NCI-H748 treated with DMSO at 0.1 percent for 48 hours (cell line): ENCODE measurements around the gene SS18L1.
"Not testable (repeated sequence)": the region's sequence is repeated elsewhere in the genome, so short reads cannot be mapped to it uniquely, and the experiment has no call there.

Experiments
- DNase-seq: peaks from one replicate; lab custom pipeline; 2025; lab: John Stamatoyannopoulos, UW

SS18L1 gene, protein sequence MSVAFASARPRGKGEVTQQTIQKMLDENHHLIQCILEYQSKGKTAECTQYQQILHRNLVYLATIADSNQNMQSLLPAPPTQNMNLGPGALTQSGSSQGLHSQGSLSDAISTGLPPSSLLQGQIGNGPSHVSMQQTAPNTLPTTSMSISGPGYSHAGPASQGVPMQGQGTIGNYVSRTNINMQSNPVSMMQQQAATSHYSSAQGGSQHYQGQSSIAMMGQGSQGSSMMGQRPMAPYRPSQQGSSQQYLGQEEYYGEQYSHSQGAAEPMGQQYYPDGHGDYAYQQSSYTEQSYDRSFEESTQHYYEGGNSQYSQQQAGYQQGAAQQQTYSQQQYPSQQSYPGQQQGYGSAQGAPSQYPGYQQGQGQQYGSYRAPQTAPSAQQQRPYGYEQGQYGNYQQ

DNA sequence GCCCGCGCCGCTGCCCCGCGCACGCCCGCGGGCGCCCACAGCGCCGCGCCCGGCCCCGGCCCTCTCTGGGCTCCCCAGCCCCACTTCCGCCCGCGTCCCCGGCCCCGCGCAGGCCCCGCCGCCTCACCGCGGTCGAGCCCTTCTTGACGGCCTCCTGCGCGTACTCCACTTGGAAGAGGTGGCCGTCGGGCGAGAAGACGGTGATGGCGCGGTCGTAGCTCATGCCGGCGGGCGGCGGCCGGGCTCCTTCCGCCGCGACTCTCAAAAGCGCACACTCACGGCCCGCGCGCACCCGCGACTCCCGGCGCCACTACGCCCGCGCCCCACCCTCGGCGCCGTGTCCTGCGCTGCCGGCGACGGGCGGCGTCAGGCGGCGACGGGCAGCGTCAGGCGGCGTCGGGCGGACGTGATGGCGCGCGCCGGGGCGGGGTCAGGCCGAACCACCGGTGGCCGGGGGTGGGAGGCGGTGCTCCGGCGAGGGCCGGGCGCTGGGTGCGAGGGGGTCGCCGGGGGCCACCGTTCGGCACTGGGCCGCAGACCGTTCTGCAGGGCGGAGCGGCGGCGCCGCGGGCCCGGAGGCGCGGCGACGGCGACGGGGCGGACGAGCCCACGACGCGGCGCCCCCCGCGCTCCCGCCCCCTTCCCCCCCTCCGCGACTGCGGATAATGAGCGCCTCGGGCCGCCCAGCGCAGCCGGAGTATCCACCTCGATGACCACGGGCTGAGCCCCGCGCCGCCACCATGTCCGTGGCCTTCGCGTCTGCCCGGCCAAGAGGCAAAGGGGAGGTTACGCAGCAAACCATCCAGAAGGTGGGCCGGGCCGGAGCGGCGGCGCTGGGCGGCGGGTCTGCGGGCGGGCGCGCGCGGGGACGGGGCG, at the start of gene SS18L1, which contains the start of gene PSMA7:
Gene SS18L1 (plus strand): TSS at position 689 of the 876 bp plus-strand sequence. CDS start 52 bp downstream, at position 741.
Gene PSMA7 (minus strand): TSS at position 314 of the 876 bp plus-strand sequence. CDS start 91 bp downstream, at position 223.
- DNase-seq = no peak

DNA sequence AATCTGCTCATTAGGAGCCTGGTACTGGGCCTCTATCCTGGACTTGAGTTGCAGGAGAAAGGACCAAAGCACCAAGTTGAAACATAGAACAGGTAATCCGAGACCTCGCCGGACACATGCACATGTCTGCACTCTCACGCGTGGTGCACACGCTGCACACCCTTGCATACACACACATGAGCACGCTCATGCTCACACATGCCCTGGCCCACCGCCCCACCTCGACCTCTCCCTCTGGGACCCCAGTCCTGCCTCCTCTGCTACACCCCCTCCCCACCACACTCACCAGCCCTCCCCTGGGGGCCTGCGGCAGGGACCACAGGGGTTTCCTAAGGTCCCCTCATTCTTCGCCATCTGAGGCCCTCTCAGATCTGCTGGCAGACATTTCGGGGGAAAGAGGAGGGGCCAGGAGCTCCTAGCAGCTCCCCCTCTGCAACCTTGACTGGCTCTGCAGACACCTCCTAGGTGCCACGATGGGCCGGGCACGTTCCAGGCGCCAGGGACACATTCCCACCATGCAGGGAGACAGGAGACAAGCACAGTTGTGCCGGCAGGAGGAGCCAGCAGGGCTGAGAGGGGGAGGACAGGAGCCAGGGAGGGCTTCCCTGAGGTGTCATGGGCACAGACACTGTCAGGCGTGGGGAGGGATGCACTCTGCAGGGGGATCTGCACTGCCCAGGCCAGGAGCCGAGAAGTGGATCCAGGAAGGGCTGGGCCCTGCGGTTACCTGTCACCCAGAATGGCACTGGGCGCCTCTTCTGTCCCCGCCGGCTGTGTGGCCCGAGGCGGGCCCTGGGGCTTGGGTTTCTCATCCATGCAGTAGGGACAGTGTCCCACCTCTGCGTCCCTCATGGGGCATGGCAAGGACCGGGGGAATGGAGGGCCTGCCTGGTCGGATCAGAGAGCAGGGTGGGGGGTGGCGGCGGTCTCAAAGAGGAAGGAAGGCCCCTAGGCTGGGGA, 46.9 kb upstream of the SS18L1 start:
- DNase-seq = no peak

DNA sequence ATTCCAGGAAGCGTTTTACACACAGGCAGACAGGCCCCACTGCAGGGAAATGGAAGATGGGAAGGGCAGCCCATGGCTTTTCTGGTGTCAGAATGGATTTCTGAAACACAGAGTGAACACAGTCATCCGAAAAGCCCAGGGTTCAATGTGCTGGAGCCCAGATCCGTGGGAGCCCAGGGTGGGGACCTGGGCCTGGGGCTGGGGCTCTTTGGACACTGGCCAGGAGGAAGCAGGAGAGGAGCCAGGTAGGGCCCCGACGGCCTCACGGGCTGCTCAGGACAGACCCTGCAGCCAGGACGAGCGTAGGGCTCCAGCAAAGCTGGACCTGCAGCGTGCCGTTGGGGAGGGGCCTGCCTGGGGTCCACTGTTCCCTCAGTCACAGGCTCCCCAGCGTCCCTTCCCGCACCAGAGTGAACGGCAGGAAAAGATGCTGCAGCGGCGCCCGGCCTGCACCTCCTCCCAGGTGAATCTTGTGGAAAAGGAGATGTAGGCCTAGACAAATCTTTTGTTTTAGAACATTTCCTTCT, 45.6 kb upstream of the SS18L1 start:
- DNase-seq = no peak

DNA sequence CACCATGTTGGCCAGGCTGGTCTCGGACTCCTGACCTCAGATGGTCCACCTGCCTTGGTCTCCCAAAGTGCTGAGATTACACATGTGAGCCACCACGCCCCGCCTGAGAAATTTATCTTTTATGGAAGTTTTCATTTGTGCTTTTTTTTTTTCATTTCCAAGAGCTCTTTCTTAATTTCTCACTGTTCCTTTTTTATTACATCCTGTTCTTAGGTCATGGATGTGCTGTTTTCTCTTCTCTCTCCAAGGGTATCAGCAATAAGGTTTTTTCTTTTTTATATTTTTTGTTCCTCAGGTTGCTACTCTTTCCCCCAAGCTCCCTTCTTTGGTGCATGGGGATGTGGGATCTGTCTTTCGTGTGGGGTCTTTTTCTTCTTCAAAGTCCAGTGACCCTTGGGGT, 42.5 kb upstream of the SS18L1 start:
- no peak for DNase-seq

DNA sequence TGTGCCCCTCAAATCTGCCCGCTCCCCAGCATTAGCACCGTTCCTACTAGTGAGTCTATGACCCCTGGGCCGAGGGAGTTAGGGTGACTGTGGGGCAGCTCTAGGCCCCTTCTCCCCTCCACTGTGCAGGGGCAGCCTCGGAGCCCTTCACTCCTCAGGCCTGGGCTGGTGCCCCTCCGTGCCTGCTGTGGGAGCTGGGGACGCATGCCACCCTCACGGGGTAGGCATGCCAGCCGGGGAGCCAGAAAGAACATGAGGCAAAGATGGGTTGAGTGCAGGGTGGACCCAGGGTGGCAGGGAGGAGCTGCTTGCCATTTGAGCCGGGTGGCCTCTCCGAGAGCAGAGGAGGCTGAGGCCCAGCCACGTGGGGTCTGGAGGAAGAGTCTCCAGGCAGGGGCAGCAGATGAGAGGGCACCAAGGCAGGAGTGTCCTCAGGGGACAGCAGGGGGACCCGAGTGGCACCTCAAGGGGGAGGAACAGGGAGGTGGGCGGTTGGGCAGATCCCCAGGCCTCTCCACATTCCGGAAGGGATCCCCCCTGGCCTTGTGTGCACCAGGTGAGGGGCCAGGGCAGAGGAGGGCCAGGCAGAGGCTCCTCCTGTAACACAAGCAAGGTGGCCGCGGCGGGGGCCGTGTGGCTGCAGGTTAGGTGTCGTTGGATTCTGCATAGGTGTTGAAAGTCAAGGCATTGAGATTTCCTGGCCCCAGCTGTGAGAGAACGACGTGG, 39.9 kb upstream of the SS18L1 start:
- no peak for DNase-seq

DNA sequence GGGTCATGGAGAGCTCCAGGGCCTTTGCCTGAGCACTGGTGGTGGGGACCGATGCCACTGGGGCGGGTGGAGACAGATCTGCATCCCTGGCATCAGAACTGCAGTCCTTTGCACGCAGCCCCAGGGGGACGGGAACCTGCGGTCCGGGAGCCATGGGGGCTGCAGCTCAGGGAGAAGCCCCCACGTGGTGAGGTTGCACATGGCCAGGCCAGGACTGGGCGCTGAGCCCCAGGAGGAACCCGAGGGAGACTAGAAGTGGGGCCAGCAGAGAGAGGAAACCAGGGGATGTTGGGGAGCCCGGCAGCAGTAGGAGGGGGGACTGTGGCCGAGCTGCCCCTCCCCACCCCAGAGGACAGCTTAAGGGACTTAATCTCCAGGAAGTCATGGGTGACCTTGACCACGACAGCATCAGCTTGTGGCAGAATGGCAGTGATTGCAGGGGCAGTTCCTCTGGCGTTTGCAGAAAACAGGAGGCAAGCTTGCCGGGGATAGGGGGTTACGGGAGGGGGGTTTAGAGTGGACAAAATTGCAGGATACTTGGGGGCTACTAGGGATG, 39.3 kb upstream of the SS18L1 start:
- no peak for DNase-seq

DNA sequence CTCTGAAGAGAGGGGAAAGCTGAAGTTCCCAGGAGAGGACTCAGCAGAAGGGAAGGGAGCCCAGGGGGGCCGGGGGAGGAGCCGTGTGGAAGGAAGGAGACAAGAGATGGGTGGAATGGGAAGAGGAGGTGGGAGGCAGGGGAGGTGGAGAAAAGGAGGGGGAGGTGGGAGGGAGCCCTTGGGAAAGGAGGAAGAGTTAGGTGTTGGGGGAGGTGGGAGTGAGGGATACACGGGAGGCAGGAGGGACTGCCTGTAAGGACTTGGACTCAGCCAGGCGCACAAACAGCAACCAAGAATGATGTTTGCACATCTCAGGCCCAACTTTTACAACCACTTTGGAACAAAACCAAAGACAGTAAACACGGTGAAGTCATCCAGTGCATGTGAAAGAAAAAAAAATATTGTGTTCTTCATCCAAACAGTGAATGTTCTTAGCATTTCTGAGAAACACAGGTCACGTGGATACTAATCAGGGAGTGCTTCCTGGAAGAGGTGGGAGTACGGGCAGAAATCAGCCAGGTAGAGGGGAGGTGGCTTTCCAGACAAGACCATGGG, 38.7 kb upstream of the SS18L1 start:
- DNase-seq = no peak

DNA sequence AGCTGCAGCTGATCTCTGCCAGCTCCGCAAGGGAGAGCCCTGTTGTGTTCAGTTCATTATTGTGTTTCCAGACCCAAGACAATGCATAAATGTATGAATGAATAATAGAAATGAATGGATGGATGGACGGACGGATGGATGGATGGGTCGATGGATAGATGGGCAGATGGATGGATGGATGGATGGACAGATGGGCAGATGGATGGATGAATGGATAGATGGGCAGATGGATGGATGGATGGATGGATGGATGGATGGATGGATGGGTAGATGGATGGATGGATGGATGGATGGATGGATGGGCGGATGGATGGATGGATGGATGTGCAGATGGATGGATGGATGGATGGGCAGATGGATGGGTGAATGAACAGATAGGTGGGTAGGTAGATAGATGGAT, 38.0 kb upstream of the SS18L1 start:
- no peak for DNase-seq

DNA sequence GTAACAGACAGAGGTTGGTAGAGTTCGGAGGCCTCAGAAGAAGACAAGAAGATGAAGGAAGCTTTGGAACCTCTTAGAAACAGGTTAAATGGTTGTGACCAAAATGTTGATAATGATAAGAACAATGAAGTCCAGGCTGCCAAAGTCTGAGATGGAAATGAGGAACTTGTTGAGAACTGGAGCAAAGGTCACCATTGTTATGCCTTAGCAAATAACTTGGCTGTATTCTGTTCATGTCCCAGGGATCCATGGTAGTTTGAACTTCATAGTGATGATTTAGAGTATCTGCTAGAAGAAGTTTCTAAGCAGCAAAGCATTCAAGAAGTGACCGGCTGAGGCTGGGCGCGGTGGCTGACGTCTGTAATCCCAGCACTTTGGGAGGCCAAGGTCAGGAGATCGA, 32.4 kb upstream of the SS18L1 start:
- no peak for DNase-seq

DNA sequence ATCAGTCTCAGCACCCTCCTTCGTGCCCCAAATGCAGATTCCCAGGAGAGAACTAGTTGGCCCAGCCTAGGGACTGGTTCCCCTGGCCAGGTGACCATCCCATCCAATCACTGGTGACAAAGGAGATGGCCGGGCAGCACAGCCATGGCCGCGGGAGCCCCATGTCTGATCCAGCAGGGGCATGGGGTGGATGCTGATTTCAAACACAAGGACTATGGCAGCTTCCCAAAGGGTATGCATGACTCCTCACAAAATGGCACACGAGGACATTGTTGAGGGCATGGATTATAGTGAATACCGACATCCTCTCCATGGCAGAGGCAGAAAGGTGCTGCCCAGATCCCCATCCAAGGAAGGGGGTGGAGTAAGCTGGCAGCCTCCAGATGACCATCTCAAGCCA, 31.2 kb upstream of the SS18L1 start:
- no peak for DNase-seq

DNA sequence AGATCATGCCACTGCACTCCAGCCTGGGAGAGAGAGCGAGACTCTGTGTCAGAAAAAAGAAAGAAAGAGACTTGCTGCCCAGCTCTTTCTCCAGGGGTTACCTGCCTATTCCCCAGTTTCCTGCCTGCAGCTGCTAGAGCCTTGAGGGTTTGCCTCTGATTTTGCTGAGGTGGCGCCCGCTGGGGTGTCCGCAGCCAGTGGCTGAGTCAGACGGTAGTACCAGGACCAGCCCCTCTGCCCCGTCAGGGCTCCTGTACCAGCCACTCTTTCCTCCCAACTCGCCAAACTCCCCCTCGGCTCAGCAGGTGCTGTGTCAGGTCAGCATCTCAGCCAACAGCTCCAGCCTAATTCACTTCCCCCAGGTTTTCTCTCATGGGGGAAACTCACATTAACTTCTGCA, 28.7 kb upstream of the SS18L1 start:
- no peak for DNase-seq

DNA sequence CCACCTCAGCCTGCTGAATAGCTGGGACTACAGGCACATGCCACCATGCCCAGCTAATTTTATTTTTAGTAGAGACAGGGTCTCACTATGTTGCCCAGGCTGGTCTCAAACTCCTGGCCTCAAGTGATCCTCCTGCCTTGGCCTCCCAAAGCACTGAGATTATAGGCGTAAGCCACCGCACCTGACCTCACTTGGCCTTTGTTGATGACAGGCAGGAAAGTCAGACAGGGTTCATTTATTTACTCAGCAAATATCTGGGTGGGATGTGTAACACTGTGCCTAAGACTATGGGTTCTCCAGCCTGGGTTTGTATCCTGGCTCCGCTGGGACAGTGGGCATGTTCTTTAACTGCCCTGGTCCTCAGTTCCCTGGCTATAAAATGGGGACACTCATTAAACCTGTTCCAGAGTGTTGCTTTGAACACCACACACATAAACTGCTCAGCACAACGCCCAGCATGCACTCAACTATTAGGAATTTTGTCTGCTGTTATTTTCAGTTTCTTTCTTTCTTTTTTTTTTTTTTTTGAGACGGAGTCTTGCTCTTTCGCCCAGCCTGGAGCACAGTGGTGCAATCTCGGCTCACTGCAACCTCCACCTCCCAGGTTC, 27.7 kb upstream of the SS18L1 start:
- not testable (repeated sequence) for DNase-seq

DNA sequence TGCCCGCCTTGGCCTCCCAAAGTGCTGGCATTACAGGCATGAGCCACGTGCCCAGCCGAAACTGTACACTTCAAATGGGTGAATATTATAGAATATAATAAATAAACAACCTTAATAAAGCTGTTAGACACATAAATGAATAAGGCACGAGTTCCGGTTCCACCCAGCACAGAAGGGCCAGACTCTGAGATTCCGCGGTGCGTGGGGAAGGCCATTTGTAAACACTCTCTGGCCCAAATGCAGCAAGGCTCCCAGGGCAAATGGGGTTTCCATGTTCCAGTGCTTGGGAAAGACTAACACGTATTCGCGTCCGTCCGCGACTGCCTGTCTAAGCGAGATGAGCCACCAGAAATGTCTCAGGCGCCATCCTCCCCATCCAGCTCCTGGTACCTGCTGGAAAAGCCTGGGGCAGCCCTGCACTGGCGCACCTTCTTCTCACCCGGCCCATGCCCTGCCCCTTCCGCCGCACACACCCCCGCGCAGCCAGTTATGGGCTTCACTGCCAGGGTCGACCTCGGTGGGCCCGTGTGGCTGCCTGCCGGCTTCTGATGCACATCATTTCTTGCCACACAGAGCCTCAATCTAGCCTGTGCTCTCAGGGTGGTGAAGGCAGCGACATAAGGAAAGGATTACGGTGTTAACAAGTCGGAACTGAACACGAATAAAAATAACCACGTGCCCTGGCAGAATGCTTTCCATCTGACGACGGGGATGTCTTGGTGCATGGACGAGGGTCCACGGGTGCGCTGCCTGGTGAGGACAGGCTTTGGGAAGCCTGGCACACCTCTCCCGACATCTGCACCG, 26.8 kb upstream of the SS18L1 start:
- DNase-seq = no peak

DNA sequence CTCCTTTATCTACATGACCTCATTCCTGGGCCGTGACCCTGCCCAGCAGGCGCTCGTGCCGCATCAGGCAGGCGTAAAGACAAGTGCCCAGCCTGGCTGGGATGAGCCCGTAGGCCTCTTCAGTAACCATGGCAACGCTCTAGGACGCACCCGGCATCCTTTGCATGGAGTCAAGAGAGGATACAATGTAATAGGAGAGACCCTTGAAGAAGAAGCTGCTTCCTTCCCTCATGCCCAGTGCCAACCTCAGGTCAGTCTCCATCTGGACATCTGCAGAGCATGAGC, 26.3 kb upstream of the SS18L1 start:
- DNase-seq = no peak

DNA sequence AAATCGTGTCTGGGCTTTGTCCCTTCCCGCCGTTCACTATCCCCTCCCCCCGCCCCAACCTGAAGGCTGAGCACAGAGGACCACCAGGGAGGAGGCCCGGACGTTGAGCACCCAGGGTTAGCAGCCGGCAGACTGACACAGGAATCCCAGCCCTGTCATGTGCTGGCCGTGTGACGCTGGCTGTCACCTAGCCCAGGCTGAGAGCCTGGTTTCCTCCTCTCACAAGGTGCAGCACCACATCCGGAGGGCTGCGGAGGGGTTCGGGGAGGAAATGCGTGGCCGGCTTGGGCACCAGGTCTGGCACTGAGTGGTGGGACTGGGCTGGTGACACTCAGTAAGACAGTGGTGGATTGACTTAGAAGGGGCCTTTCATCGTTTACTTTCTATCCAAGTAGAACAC, 25.9 kb upstream of the SS18L1 start:
- no peak for DNase-seq

DNA sequence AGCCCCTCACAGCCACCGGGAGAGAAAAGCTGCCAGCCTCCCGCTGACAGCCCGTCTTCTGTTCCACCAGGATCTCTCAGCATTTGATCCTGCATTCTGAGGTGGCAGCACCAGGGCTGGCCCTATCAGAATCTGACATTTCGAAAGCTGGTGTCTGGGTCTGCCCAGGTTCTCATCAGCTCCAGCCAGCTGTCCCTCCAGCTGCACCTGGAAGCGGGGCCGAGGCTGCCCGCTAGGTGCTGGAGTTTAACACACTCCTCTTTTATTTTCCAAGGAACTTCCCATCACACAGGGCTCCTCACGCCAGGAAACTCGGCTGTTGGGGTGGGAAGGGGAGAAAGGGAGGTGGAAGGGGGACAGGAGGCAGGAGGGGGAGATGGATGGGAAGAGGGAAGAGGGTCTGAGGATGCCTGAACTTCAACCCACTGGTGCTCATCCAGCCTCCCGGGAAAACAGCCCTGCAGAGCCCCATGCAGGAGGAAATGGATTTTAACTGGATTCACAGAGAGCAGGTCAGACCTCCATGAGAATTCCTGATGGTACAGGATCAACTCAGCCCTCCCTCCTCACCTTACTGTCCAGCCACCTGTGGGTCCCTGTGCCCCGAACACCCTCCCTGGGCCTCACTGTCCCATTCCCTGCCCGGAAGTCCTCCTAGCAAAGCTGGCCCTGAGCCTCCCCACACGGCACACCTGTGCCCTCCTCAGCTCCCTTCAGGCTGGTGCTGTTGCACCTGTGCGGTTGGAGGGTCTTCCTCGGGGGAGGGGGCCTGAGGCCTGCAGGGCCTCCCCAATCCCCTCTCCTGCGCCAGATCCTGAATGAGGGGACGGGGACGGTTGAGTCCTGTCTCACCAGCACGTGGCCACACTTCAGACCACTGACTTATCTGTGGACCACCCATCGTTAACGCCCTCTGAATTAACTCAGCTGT, 25.2 kb upstream of the SS18L1 start:
- DNase-seq = no peak

DNA sequence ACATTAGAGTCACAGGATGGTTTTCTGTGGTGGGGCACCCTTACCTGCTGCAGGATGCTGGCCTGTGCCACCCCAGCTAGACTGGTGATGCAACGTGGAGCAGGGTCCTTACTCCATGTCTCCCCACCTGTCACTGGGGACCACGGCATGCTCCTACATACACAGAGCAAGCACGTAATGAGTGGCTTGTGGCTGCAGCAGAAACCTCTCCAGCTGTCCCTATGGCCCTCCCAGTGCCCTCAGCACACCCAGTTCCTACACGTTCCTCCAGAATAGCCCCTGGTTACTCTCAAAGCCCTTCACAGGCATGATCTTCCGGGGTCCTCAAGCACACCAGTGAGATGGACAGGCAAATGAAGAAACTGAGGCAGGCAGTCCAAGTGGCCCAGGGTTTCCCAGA, 24.5 kb upstream of the SS18L1 start:
- DNase-seq = no peak
